Esophagus mucosa (tissue), 1 donor: ENCODE results near the gene HYAL3. TPM values are rescaled to one million over a fixed set of nuclear protein-coding genes. Genes with fewer than 3 reads are reported as not detected.
A peak's percentile ranks its signal among the peaks of the same experiment; 100 is the strongest.

Source experiments
- ATAC-seq: fragments of 200-7000 bp; cut with Tn5 transposase; one replicate; pipeline ENCODE4 v1.9.1; 2020
- total RNA-seq: library from RNA; stranded (reverse); gene quantifications from one replicate; pipeline ENCODE4 v1.2.4, GENCODE V29; 2023
- donor health status: DM: yes; HTN: yes; CAD: no.

Gene HYAL3
- total RNA-seq, 1 donor from 2014 or later = 4.8 TPM

- ATAC-seq = peak; percentile 89
Observed at GRCh38 chr3:50327943-50328691, 28.9 kb upstream of the HYAL3 start, which contains the start of gene TUSC2. Gene TUSC2 (minus strand): TSS chr3:50328223. CDS start chr3:50328099, 124 bp downstream.

- no peak for ATAC-seq
Observed at GRCh38 chr3:50327129-50327528, 27.9 kb upstream of the HYAL3 start.

DNA sequence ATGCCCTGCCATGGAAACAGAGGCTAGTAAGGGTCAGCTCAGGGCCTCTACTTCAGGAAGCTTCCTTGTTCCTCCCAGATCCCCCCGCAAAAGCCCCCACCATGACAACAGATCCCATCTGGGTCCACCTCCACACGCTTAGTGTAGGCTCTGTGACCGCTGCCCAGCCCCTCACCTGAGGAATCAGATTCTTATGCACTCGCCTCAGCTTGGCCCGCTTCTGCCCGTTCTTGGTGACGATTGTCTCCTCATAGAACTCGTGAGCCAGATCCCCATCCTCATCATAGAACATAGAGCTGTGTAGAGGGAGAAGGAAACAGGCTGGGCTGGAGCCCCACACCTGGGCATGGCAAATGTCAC lies 27.0 kb upstream of the HYAL3 start:
- no peak for ATAC-seq

GRCh38 chr3:50325497-50326181 lies 26.4 kb upstream of the HYAL3 start:
- ATAC-seq = no peak

DNA sequence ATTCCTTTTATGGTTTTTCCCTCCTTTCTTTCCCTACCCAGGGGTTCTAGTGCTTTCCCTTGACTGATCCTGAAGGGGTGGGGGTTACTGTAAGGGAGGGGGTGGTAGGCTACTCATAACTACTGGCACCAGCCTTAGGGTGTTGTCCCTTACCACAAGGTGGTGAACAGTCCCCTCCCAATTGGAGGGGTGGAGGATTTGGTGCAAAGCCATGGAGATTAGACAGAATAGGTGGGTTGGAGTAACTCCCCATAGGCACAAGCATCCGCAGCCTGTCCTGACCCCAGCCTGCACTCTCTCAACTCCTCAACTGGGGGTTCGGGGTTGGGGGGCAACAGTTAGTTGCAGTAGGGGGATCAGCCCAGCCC lies 25.9 kb upstream of the HYAL3 start:
- no peak for ATAC-seq

DNA sequence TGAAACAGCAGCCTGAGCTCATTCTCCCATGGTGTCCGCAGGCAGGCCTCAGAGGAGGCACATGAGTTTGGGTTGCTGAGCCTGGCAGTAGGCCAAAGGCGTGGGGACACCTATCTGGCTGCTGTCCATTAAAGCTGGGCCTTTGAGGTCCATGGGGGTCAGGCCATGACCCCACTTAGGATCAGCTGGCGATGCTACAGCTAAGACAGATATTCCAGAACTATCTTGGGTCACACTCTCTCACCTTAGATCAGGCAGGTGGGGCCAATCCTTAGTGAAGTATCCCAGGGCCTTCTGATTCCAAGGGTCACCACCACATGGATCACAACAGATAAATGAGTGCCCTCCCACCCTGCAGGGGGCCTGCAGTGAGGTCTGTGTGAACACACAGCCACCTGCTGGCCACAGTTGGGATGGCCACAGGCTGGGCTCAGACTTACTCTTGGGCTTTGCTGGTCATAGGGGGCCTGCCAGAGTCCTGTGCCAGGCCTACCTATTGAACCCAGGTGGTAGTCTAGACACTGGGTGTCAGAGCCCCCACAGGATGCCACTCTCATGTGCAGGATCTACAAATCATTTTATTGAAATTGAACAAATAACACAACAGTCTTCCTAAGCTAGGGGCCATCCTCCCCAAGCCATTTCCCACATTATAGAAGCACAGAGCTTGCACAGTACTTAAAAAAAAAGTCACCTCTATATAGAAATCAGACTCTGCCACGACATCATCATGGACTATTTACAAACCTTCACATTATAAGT lies 25.3 kb upstream of the HYAL3 start:
- ATAC-seq = peak; percentile 6

GRCh38 chr3:50323614-50324199 lies 24.5 kb upstream of the HYAL3 start:
- no peak for ATAC-seq

DNA sequence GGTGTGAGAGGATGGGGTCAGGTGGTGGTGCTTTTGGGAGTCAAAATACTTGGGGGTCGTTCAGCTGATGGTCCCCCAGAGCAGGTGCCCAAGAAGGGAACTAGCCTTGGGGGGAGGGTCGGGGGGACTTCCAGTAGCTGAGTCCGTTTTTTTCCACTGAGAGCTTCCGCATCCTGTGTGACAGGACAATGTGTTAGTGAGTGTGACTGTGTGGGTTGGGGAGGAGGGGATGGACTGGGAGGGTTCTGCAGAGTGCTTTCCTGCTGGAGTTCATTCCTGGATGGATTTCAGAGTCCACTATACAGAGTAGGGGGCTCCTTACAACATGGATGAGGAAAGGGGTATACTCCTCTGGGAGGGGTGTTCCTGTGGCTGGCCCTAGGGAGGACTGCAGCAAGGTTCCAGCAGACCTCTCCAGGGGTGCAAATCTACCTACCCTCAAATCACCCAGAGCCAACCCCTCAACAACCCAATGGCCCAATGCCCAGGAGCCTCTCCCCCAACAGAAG lies 23.9 kb upstream of the HYAL3 start:
- no peak for ATAC-seq

DNA sequence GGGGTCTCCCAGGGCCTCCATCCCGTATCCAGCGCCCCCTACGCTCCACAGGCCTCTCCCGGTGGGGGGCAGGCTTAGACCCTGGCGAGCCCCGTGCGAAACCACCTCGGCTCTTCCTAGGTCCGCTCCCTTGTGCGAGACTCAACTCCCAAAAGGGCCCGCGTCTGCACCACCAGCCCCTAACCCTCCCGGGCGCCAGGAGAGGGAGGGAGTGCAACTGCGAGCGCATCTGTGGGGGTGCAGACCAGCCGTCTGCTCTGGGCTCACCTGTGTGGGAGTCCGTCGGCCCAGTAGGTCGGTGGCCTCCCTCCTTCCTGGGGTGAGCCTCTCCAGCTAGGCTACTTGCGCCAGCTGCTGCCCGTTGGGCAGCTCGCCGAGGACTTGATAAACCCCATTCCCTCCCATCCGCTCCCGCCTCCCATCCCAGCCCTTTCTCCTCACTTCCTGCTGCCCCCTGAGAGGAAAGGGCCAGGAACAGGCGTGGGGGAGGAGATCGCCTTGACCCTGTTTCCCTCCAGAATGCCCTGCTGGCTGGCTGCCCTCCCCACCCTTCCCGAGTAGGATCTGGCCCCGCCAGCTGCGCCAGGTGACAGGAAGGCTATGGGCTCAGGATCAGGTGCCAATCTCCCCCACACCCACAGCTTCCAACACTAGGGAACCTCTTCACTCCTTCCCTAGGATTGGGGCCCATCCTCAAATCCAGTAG lies 23.3 kb upstream of the HYAL3 start, which contains the start of gene HYAL2:
HYAL2 (minus strand) TSS at position 360 of the 706 bp plus-strand sequence. CDS start 2,256 bp downstream, outside the sequence.
- ATAC-seq = no peak

- ATAC-seq = no peak
Observed at GRCh38 chr3:50322115-50322385, 22.8 kb upstream of the HYAL3 start.

DNA sequence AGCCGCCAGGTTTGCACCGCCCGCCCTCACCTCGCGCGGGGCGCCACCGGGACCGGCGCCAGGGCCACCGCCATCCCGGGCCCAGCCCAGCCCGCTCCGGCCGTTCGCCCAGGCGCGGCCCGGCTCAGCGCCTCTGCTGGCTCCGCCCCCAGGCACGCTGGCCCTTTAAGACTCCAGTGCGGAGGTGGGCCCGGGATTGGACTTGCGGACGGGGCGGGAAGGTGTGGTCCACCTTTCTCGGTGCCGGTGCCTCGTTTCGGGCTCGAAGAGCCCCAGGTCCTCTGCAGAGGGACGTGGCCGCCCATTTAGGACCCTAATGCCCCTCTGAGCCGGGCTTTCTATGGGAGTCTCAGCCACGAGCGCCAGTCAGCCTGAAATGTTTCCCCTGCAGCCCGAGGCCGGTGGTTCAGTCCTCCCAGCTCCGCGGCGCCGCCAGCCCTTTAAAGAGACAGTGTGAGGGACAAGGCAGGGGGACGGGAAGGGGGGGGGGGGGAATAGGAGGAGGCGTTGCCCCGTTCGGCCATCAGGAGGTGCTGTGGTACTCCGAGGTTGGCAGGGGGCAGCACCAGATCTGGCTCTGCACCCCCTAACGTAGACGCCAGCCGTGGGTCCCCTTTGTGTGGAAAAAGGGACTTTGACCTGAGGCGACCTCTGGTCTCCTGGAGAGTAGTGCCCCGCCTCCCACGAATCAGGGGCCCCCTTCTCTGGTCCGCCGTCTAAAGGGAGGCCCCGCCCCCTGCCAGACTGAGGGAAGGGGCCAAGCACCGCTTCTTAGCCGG lies 22.3 kb upstream of the HYAL3 start:
- peak; percentile 56 for ATAC-seq

DNA sequence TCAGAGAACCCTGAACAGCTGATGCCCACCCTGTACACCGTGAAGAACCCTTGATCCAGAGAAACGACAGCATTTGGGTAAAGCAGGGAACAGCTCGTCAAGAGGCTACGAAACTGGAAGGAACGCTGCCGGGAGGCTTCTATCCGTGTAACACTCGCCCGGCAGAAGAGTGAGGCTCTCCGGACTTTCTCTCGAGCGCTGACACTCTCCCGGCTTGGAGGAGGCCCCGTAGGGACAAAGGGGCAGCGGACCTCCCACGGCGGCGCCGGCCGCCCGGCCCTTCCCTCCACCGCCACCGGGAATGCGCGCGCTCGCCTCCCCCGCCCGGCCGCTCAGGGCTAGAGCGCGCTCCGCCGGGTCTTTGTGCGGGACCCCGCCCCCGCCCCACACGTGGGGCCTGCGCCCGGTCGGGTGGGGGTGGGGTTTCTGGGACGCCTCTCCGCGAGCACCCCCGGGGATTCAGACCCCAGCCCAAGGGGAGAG lies 21.7 kb upstream of the HYAL3 start:
- ATAC-seq = peak; percentile 43

GRCh38 chr3:50319894-50320625 lies 20.9 kb upstream of the HYAL3 start:
- ATAC-seq = no peak

- ATAC-seq = no peak
Observed at GRCh38 chr3:50319181-50319893, 20.1 kb upstream of the HYAL3 start.

DNA sequence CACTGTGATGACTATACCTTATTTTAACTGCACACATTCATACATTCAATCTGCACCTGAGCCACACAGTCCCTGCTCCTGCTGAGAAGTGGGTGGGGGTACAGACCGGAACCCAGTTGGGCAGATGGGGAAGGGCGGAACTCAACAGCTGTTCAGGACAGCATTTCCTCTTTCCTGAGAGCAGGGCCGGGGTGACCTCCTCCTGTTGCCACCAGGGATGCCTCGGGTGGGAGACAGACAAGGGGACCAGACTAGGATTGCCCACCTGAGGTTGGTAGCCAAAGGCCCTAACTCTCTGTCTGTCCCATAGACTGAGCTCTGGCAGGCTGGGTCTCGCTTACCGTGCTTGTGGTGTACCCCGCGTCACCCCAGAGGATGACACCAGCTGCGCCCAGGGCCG lies 19.4 kb upstream of the HYAL3 start:
- ATAC-seq = no peak

GRCh38 chr3:50318163-50318562 lies 19.0 kb upstream of the HYAL3 start:
- ATAC-seq = no peak

GRCh38 chr3:50317300-50317699 lies 18.1 kb upstream of the HYAL3 start:
- peak; percentile 8 for ATAC-seq

DNA sequence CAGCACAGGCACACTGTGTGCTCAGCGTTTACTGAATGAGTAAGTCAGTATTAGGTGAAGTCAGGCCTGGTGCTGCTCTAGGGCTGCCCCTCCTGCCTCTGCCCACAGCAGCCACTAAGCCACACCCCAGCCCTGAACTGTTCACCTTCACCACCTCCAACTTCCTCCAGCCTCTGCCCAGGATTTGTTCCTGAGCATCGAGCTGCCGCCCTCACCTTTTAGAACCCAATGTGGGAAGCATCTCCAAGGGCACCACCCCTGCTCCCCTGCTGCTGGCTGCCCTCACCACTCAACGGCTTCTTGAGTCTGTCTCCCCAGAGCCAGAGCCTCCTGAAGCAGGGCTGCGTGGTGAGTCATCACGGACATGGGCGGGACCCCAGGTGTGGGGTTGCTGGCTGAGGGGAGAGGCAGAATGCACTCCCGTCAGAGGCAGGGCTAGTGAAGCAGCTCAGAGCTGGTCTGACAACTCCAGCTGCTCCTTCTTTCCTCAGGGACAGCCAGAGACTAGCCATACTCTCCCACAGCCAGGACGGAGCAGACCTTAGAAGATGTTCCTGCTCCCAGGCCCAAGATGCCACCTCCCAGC lies 17.5 kb upstream of the HYAL3 start:
- ATAC-seq = peak; percentile 87

- no peak for ATAC-seq
Observed at GRCh38 chr3:50314816-50315215, 15.6 kb upstream of the HYAL3 start.

DNA sequence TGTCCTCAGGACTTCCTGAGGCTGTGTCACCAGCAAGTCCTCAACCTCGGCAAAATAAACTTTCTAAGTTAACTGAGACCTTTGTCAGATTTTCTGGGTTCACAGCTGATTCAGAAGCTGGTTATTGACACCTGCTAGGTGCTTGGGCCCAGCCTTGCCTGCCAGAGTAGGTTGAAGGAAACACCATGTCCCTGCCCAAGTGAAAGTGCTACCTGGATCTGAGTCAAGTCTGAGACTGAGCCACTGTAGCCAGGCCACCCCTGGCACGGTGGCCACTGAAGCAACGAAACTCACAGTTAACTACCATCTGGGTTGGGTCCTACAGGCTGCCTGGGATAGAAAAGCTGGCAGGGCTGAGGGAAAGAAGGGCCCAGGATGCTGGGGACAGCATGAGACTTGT lies 15.1 kb upstream of the HYAL3 start:
- ATAC-seq = no peak
